HG03432 (cell line): ENCODE results near the gene AK5.
A peak's percentile ranks its signal among the peaks of the same experiment; 100 is the strongest.

Source experiments
- ATAC-seq: cut with Tn5 transposase; IDR thresholded peaks from one replicate; pipeline ENCODE4 v1.9.1; 2021; ENCODE audit warnings: mild to moderate bottlenecking, moderate library complexity; ENCODE audit not compliant: unreplicated experiment

Gene AK5

GRCh38 chr1:77538956-77539518 is 257.2 kb downstream of the AK5 start:
- ATAC-seq = peak; percentile 72

DNA sequence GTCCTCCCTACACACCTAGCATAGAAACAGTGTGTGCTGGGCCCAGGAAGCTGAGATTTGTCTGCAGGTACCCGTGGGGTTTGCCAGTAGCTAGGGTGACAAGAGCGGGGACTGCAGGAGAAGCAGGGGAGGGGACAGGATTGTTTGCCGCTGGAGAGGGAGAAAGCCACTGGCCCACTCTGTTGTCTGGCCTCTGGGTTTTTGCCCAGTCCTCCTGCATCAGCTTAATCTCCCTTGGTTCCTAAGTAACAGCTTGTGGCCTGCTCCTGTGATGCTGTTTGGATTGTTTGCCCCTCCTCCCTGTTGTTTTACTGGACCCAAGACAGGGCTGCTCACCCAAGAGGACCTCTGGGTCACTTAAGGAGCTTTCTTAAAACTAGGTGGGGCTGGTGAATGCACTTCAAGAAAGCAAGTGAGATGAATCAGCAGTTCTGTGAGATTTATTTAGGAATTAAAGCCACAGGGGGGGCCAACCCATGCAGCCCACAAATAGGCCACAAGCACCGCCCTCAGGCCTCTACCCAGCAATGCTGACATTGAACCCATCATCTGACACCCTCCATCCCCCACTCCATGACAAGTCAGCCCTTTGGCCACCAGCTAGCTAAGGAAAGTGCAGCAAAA is 257.8 kb downstream of the AK5 start:
- no peak for ATAC-seq

DNA sequence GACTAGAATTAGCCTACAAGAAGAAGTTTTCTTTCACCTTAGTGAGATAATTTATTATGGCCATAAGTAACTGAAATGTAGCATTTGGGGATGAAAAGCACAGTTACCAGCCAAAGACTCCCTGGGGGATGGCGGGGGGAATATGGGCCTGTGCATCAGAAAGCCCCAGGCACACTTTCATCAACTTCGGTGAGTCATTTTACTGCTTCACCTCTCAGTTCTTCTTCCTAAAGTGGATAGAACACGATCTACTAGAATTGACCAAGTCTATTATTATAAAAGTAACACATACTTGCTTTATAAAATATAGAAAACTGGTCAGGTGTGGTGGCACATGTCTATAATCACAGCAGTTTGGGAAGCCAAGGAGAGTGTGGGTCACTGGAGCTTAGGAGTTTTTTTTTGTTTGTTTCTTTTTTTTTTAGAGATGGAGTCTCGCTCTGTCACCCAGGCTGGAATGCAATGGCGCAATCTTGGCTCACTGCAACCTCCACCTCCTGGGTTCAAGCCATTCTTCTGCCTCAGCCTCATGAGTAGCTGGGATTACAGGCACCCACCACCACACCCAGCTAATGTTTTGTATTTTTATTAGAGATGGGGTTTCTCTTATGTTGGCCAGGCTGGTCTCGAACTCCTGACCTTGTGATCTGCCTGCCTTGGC is 258.8 kb downstream of the AK5 start:
- peak; percentile 51 for ATAC-seq

- peak; percentile 55 for ATAC-seq
Observed at GRCh38 chr1:77541162-77541545, 259.3 kb downstream of the AK5 start.

DNA sequence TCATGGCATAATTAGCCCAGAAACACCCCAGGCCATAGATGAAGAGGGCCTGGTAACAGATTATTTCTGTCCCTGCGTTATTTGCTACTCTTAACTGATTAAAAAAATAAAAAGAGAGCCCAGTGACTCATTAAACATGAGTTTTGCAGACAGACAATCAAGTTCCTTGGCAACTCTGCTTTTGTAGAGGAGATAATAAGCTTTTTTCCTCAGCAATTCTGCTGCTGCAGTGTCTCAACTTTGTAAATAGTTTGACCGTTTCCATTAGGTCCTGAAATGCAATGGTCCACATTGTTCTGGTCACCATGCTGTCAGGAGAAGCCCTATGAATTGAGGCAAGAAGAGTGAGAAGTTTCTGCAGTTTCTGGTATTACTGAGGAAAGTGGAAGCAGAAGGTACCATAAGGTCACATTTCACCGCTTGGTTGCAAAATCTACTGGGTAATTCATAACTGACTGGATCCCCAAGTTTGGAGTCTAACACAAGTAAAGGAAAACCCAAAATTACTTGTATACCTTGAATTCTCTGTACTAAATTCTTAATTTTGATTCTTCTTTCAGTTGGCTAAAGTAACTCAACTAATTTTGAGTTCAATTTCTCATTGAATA is 261.1 kb downstream of the AK5 start:
- no peak for ATAC-seq

GRCh38 chr1:77543822-77544448 is 262.1 kb downstream of the AK5 start:
- ATAC-seq = no peak

- ATAC-seq = no peak
Observed at GRCh38 chr1:77544845-77545244, 263.0 kb downstream of the AK5 start.

GRCh38 chr1:77545970-77546369 is 264.2 kb downstream of the AK5 start:
- no peak for ATAC-seq

- no peak for ATAC-seq
Observed at GRCh38 chr1:77546890-77547289, 265.1 kb downstream of the AK5 start.

GRCh38 chr1:77548285-77548684 is 266.5 kb downstream of the AK5 start:
- no peak for ATAC-seq

GRCh38 chr1:77550135-77550534 is 268.3 kb downstream of the AK5 start:
- ATAC-seq = no peak

GRCh38 chr1:77552626-77553025 is 270.8 kb downstream of the AK5 start:
- no peak for ATAC-seq

DNA sequence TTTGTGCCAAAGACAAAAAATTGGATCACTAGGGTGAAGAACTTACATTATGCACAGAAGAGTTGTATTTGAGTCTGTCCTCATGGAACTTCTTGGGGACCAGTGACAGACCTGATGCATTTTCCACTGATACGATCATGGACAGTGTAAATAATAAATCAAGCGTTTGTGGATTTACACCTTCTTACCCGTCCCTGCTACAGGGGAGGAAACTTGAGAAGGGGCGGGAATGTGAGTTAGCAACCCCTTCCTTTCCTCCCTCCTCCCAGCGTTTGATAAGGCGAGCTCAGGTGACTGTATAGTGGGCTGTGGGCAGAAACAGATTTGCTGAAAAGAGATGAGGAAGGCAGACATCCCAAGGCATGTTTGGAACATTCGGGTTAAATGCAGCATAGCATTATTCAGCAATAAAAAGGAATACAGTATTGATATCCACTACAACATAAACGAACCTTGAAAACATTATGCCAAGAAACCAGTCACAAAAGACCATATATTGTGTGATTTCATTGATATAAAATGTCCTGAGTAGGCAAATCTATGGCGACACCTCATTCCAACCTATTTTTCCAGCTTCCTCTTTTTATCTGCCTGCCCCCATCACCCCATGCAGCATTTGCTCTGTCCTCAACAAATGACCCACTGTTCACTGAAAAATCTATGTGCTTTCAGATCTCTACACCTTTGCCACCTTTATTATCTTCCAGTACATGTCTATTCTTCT is 271.9 kb downstream of the AK5 start:
- no peak for ATAC-seq

GRCh38 chr1:77556045-77556444 is 274.2 kb downstream of the AK5 start:
- ATAC-seq = no peak

DNA sequence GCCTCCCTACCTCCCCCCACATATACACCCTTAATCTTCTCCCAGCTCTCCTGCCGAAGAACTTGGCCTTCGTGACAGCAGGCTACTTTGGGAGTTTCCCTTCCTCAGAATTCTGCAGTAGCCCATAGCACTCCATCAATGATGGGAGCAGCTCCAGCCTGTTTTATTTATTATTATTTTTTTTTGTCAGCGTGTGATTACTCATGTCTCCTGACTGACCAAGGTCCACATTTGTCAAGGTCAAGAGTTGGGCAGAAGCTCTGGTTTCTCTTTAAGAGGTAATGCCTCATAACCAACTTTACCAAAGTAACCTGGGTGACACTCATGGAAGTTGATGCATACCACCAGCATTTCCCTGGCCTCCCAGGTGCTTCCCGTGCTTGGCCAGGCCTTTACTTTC is 275.2 kb downstream of the AK5 start:
- no peak for ATAC-seq

DNA sequence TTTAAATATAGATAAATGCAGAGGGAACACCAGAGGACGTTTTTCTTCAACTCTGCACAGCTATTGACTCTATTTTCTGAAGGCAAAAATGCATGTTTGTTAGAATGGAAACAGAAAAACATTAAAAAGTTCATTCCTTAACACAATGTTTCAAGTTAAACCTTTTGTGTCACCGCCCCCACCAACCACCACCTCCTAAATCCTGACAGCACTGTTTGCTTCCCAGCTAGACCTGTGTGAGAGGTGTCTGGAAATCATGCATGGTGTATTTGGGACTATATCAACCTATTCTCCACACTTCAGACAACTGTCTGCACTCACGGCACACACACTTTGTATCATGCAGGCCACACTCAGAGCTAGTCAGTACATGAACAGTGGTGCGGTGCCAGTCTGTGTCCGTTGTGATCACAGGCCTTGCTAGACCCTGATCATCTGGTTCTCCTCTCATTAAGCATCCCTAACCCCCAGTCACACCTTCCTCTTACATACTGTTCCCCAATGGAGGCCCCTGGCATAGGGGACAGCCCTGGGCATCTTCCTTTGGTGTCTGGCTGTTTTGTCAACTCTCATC is 276.9 kb downstream of the AK5 start:
- ATAC-seq = no peak

DNA sequence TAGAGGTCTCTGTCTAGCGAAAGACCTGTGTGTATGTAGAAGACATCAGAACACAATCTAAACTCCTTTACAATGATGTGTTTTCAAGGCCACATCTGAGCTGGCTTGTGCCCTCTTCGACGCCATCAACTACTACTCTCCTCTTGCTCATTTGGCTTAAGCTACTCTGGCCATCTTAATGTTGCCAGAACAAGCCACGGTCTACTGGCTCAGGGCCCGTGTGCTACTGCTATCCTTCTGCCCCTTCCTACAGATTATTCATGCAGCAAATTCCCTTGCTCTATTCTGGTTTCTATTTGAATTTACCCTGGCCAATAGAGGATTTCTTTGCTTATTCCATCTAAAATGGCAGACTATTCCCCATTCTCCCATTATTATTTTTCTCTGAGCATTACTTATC is 278.9 kb downstream of the AK5 start:
- ATAC-seq = no peak

- ATAC-seq = no peak
Observed at GRCh38 chr1:77562596-77563150, 280.9 kb downstream of the AK5 start.

GRCh38 chr1:77565321-77565720 is 283.5 kb downstream of the AK5 start:
- no peak for ATAC-seq

DNA sequence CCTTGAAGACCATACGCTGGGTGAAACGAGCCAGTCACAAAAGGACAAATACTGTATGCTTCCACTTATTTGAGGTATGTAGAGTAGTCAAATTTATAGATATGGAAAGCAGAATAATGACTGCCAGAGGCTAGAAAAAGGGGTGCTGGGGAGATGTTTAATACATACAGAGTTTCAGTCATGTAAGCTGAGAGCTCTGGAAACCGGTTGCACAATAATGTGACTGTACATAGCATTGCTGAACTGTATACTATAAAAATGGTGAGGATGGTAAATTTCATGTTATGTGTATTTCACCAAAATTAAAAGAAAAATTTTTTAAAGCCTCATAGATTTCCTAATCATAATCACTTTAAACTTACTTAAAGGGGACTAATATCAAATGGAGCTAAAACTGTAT is 289.8 kb downstream of the AK5 start:
- no peak for ATAC-seq
